ENCODE results near the gene MCFD2.
"Not testable (repeated sequence)": the region's sequence is repeated elsewhere in the genome, so short reads cannot be mapped to it uniquely, and the experiment has no call there.

MCFD2 gene

GRCh38 chr2:46900381-46900780 lies 15.2 kb downstream of the MCFD2 start:
- DNase-seq, result no peak

GRCh38 chr2:46899053-46899452 lies 16.6 kb downstream of the MCFD2 start:
- no peak for DNase-seq

DNA sequence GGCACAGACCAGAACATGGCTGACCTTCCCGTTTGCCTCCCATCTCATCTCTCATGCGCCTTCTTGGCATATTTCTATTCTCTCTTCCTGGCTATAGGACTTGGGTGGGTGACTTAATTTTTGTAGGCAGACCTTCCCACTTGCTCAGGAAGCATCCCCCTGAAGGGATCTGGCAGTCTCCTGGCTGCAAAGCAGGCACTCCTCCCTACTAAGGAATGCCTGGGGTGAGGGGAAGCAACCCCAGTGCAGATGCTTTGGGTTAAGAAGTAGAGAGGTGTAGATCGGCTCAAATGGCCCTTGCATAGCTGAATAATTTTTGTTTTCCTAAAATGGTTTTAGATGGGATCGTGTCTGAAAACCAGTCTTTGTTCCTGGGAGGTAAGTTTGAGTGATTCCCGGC lies 17.6 kb downstream of the MCFD2 start:
- DNase-seq, result no peak

DNA sequence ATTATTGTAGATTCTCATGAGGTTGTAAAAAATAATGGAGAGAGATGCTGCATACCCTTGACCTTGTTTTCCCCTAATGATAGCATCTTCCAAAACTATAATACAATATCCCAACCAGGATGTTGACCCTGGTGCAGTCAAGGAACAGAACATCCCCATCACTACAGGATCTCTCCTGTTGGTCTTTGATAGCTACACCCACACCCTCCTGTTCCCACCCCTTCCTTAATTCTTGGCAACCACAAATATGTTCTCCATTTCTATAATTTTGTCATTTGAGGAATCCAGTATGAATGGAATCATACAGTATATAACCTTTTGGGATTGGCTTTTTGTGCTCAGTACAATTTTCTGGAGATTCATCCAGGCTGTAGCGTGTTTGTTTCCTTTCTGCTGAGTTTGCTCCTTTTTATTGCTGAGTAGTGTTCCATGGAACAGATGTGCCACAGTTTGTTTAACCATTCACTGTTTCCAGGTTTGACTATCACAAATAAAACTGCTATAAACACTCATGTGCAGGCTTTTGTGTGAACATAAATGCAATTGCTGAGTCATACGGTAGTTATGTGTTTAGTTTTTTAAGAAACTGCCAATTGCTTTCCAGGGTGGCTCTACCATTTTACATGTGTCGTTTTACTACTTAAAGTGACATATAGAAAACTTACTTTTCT lies 22.2 kb downstream of the MCFD2 start:
- DNase-seq, result no peak

GRCh38 chr2:46891956-46892553 lies 23.6 kb downstream of the MCFD2 start:
- no peak for DNase-seq

GRCh38 chr2:46888421-46888952 lies 27.1 kb downstream of the MCFD2 start:
- no peak for DNase-seq

- DNase-seq, result no peak
Measured at GRCh38 chr2:46887028-46887885, 28.3 kb downstream of the MCFD2 start.

- no peak for DNase-seq
Measured at GRCh38 chr2:46886268-46887027, 29.2 kb downstream of the MCFD2 start.

GRCh38 chr2:46885376-46885775 lies 30.2 kb downstream of the MCFD2 start:
- no peak for DNase-seq

- DNase-seq, result no peak
Measured at GRCh38 chr2:46879511-46879910, 36.1 kb downstream of the MCFD2 start.

- DNase-seq, result no peak
Measured at GRCh38 chr2:46878886-46879285, 36.7 kb downstream of the MCFD2 start.

DNA sequence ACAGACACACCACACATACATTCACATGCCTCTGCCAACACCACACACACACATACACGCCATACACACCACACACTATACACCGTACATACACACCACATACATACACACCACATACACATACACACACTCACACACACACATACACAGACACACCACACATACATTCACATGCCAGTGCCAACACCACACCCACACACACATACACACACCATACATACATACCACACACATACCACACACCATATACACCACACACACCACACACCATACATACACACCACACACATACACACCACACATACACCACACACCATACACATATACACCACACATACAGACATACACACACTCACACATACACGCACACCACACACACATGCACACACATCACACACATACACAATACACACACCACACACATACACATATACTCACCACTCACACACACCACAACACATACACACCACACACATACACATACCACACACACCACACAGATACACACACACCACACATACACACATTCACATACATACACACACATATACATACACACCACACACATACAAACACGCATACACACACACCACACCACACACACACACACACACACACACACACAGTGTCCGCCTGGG lies 37.2 kb downstream of the MCFD2 start:
- DNase-seq, result no peak

GRCh38 chr2:46877619-46878113 lies 37.9 kb downstream of the MCFD2 start:
- DNase-seq, result no peak

DNA sequence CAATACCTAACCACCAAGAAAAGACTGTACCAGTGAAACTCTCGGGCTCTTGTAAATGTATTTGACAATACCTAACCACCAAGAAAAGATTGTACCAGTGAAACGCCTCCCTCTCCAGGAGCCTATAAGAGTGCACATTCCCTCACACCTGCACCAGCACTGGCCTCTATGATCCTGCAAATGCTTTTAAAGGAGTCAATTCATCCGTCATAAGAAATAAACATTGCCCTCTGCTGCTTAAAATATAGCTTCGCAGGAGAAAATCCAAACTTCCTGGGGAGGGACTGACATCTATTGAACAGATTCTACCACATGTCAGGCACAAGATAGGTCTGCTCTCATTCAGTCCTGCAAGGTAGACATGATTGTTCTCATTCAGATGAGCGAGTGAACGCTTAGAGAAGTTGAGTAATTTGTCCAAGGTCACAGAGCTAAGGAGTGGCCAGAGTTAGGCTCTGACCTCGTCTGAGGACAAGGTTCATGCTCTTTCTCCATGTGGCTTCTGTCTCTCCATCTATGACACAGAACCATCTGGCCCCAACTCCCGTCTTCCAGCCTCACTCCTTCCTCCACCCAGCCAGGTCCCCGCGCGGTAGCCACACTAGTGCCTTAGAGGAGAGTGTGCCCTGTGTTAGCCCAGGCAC lies 38.7 kb downstream of the MCFD2 start:
- peak; percentile 75 for DNase-seq

DNA sequence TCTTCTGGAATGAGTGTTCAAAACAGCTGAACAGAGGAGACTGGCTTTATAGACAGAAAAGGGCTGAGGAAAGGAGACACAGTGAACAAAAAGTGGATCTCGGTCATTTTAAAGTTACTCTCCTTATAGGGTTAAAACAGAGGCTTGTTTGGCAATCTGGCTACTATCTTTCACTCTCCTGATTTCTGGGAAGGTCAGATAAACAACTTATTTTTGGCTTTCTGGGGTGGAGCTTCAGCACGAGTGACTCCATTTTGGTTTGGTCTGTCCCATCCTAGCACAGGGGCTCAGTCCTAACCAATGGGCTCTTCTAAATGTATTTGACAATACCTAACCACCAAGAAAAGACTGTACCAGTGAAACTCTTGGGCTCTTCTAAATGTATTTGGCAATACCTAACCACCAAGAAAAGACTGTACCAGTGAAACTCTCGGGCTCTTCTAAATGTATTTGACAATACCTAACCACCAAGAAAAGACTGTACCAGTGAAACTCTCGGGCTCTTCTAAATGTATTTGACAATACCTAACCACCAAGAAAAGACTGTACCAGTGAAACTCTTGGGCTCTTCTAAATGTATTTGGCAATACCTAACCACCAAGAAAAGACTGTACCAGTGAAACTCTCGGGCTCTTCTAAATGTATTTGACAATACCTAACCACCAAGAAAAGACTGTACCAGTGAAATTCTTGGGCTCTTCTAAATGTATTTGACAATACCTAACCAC lies 39.5 kb downstream of the MCFD2 start:
- not testable (repeated sequence) for DNase-seq

DNA sequence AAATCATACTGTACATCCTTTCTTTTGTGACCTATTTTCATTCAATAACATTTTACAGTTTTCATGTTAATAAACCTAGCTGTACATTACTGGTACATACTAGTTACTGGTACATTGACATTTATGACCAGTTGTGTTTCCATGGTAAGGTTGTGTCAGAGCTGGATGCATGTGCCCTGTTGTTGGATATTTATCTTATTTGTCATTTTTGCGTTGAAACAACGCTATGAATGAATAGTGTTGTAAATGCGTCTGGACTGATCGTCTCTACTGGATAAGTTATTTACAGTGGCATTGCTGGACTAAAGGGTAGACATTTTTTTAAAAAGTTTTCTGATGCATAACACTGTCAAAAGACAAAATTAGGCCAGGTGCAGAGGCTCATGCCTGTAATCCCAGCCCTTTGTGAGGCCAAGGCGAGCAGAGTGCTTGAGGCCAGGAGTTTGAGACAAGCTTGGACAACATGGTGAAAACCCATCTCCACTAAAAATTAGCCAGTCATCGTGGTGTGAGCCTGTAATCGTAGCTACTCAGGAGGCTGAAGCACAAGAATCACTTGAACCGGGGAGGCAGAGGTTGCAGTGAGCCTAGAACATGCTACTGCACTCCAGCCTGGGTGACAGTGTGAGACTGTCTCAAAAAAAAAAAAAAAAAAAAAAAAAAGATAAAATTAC lies 40.2 kb downstream of the MCFD2 start:
- no peak for DNase-seq

GRCh38 chr2:46874236-46874929 lies 41.2 kb downstream of the MCFD2 start:
- DNase-seq, result no peak

DNA sequence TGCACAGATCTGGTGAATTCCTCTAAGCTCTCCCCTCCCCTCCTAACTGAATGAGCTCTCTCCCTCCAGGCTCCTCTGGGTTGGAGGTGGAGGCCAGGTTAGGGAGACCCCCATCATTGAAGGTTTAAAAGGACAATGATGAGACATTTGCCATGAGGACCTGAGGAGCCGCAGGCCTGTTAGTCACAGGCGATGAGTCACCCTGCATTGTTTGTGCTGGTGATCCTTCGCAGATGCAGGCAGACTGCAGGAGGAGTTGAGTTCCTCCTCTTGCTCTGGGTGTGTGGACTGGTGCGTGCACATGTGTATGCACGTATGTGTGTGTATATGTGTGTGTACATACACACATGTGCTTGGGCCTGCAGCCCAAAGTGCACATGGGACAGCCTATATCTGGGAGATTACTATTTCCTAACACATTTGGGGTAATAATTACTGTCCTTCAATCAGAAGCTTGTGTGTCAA lies 42.0 kb downstream of the MCFD2 start:
- DNase-seq, result peak; percentile 8

- no peak for DNase-seq
Measured at GRCh38 chr2:46872902-46873603, 42.6 kb downstream of the MCFD2 start.
